ENCODE measurements around the gene MAGI2.

Gene MAGI2

DNA sequence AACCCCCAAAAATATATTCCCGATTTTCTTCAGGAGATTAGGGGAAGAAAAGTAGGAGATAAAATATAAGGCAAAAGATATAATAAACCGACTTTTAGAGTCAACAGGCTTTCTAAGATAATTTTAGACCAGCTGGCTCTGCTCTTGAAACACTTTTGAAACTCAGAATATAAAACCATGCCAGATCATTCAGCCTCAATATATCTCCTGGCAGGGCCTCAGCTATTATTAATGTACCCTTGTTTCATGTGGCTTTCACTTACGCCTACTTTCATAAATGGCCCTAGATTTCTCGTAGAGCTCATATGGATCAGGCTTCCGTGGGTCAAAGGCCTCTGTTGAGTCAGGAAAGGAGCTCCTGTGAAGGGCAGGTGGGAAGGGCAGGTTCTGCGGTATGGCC is 1258.9 kb downstream of the MAGI2 start:
- no peak overlapping the region for H3K4me3 ChIP-seq (ENCODE audit: low read depth, low read length)
- no peak overlapping the region for H3K27ac ChIP-seq
- TF ChIP-seq, protein P1, sequence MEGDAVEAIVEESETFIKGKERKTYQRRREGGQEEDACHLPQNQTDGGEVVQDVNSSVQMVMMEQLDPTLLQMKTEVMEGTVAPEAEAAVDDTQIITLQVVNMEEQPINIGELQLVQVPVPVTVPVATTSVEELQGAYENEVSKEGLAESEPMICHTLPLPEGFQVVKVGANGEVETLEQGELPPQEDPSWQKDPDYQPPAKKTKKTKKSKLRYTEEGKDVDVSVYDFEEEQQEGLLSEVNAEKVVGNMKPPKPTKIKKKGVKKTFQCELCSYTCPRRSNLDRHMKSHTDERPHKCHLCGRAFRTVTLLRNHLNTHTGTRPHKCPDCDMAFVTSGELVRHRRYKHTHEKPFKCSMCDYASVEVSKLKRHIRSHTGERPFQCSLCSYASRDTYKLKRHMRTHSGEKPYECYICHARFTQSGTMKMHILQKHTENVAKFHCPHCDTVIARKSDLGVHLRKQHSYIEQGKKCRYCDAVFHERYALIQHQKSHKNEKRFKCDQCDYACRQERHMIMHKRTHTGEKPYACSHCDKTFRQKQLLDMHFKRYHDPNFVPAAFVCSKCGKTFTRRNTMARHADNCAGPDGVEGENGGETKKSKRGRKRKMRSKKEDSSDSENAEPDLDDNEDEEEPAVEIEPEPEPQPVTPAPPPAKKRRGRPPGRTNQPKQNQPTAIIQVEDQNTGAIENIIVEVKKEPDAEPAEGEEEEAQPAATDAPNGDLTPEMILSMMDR (IDR thresholded peaks at IDR 0.05; ENCODE audit: low read depth, low read length, missing control alignments), result no peak
- DNase-seq, result no peak
- in situ Hi-C loops (cut with HindIII; ENCODE audit: low pct_ligation_motif_present, low sequenced_read_pairs), result no loop called here
- H3K36me3 ChIP-seq (replicated peaks), result no peaks in the 10 kb centered on the region
- no peaks in the 10 kb centered on the region for H3K27me3 ChIP-seq (replicated peaks)

DNA sequence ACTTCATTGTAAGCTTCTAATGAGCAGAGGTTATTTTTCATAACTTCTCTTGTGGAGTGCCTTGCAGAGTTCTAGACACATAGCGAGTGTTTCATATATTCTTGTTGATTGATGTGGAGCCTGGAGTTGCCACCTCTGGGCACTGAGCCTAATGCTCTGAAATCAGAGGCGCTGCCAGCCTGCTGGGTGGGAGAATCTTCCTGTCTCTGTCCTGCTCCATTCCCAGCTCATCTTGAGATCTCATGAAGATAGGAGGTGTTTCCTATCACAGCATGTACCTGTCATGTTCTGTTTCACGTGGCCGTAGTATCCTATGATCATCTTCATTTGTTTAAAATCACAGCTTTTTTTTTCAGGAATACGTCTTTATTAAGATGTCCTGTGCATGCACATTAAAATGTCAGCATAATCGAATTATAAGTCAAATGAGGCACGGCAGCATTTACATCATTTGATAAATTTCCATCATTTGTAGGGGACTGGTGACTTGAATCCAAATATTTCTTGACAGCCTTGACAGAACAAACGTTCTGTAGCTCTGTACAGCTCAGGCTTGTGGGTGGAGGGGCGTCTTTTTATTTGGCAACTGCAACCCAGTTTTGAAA is 1261.9 kb downstream of the MAGI2 start:
- in situ Hi-C loops (cut with HindIII; ENCODE audit: low pct_ligation_motif_present, low sequenced_read_pairs), result no loop called here
- TF ChIP-seq, protein P1 (IDR thresholded peaks at IDR 0.05; ENCODE audit: low read depth, low read length, missing control alignments), result no peak
- no peak for DNase-seq

DNA sequence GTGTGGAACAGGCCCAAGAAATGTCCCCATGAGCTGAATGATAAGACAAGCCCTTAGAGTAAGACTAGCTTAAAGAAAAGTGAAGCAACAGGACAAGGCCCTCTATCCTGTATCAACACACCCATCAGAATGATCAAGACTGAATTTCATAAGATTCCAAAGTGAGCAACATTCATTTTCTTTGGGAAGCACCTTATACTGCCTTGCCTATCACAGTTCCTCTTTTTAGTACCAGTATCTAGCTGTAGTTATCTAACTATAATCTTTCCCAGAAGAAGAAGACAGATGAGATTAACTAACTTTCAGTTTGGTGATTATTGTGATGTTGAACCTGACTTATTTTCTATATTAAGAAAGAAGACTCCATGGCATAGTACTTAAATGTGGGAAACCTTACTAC is 1263.7 kb downstream of the MAGI2 start:
- Histone ChIP-seq H3K36me3 (replicated peaks) (no peaks in the 10 kb centered on the region), H3K4me3 (ENCODE audit: low read depth, low read length) (no peak overlapping the region), H3K27me3 (replicated peaks) (no peaks in the 10 kb centered on the region), H3K27ac (no peak overlapping the region)
- TF ChIP-seq, protein P1 (IDR thresholded peaks at IDR 0.05; ENCODE audit: low read depth, low read length, missing control alignments), result no peak
- in situ Hi-C loops (cut with HindIII; ENCODE audit: low pct_ligation_motif_present, low sequenced_read_pairs), result no loop called here
- DNase-seq, result no peak

More for the DNA sequence above, 1261.9 kb downstream of the MAGI2 start:
- Histone ChIP-seq H3K27me3 (replicated peaks) (no peaks in the 10 kb centered on the region), H3K27ac (no peak overlapping the region), H3K4me3 (ENCODE audit: low read depth, low read length) (no peak overlapping the region), H3K36me3 (replicated peaks) (no peaks in the 10 kb centered on the region)

DNA sequence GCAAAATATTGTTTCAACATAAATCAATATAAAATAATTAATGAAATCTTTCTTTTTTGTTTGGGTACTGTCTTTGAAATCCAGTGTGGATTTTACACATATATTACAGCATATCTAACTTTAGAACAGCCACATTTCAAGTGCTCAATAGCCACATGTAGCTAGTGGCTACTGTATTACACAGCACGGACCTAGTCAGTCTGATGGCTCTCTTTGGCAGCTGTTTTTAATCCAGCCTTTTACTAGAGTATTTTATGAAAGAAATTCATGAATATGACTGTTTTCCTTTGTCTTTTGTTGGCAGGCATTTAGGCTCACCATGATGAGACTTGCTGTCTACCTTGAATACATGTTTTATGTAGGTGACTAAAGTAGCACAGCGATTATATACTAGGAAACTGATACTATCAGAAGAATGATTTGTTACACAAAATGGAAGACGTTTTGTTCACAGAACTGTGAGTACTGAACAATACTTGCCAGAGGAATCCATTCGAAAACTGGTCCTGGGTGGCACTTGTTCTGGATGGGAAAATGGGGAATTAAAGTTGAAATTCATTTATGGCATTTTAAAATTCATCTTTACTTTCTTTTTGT is 1268.2 kb downstream of the MAGI2 start:
- no peaks in the 10 kb centered on the region for H3K36me3 ChIP-seq (replicated peaks)
- in situ Hi-C loops (cut with HindIII; ENCODE audit: low pct_ligation_motif_present, low sequenced_read_pairs), result no loop called here
- no peak overlapping the region for H3K4me3 ChIP-seq (ENCODE audit: low read depth, low read length)
- no peak for DNase-seq
- TF ChIP-seq, protein P1 (IDR thresholded peaks at IDR 0.05; ENCODE audit: low read depth, low read length, missing control alignments), result no peak
- H3K27ac ChIP-seq, result no peak overlapping the region
- no peaks in the 10 kb centered on the region for H3K27me3 ChIP-seq (replicated peaks)

DNA sequence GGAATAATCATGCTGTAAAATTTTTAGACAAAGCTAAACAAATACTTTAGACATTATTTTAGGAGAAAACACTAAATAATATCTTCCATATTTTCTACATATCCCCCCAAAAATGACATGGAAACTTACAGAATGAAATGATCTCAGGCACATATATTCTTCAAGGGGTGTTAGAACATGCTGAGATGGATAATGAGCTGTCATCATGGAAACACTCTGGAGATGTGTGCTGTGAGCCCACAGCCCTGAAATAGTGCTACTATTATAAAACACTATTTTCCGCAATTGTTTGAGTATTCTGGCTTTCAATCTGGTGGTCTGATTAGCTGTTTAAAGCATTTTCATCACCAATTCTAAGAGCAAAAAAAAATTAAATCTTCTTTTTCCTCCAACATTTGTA is 1269.2 kb downstream of the MAGI2 start:
- in situ Hi-C loops (cut with HindIII; ENCODE audit: low pct_ligation_motif_present, low sequenced_read_pairs), result no loop called here
- H3K4me3 ChIP-seq (ENCODE audit: low read depth, low read length), result no peak overlapping the region
- DNase-seq, result no peak
- H3K27ac ChIP-seq, result no peak overlapping the region
- no peaks in the 10 kb centered on the region for H3K27me3 ChIP-seq (replicated peaks)
- H3K36me3 ChIP-seq (replicated peaks), result no peaks in the 10 kb centered on the region
- TF ChIP-seq, protein P1 (IDR thresholded peaks at IDR 0.05; ENCODE audit: low read depth, low read length, missing control alignments), result no peak
